ENCODE results near the gene SOX6.

SOX6 gene

GRCh38 chr11:16136792-16137390 lies 219.5 kb downstream of the SOX6 start:
- no peak for DNase-seq (ENCODE audit: low read depth)
- no peak for TF ChIP-seq CTCF (IDR thresholded peaks at IDR 0.05; ENCODE audit: low read depth, low read length, missing control alignments)
- H3K4me3 ChIP-seq (ENCODE audit: low read depth, low read length) = no peak overlapping the region
- in situ Hi-C loops (cut with HindIII; ENCODE audit: low sequenced_read_pairs) = no loop called here

GRCh38 chr11:16133867-16134266 lies 222.5 kb downstream of the SOX6 start:
- TF ChIP-seq CTCF (IDR thresholded peaks at IDR 0.05; ENCODE audit: low read depth, low read length, missing control alignments) = no peak
- H3K4me3 ChIP-seq (ENCODE audit: low read depth, low read length) = no peak overlapping the region
- in situ Hi-C loops (cut with HindIII; ENCODE audit: low sequenced_read_pairs) = no loop called here
- DNase-seq (ENCODE audit: low read depth) = no peak

GRCh38 chr11:16127732-16128131 lies 228.6 kb downstream of the SOX6 start:
- no peak for TF ChIP-seq CTCF (IDR thresholded peaks at IDR 0.05; ENCODE audit: low read depth, low read length, missing control alignments)
- no peak for DNase-seq (ENCODE audit: low read depth)
- H3K4me3 ChIP-seq (ENCODE audit: low read depth, low read length) = no peak overlapping the region
- in situ Hi-C loops (cut with HindIII; ENCODE audit: low sequenced_read_pairs) = no loop called here

GRCh38 chr11:16126362-16126761 lies 230.0 kb downstream of the SOX6 start:
- in situ Hi-C loops (cut with HindIII; ENCODE audit: low sequenced_read_pairs) = no loop called here

GRCh38 chr11:16125796-16126195 lies 230.6 kb downstream of the SOX6 start:
- DNase-seq (ENCODE audit: low read depth) = no peak
- in situ Hi-C loops (cut with HindIII; ENCODE audit: low sequenced_read_pairs) = no loop called here

More at GRCh38 chr11:16126362-16126761, 230.0 kb downstream of the SOX6 start:
- peak; percentile 0 for DNase-seq (ENCODE audit: low read depth)
- H3K4me3 ChIP-seq (ENCODE audit: low read depth, low read length) = no peak overlapping the region
- TF ChIP-seq CTCF (IDR thresholded peaks at IDR 0.05; ENCODE audit: low read depth, low read length, missing control alignments) = no peak

GRCh38 chr11:16124390-16124789 lies 232.0 kb downstream of the SOX6 start:
- H3K4me3 ChIP-seq (ENCODE audit: low read depth, low read length) = no peak overlapping the region
- DNase-seq (ENCODE audit: low read depth) = no peak
- no peak for TF ChIP-seq CTCF (IDR thresholded peaks at IDR 0.05; ENCODE audit: low read depth, low read length, missing control alignments)
- in situ Hi-C loops (cut with HindIII; ENCODE audit: low sequenced_read_pairs) = no loop called here

More at GRCh38 chr11:16125796-16126195, 230.6 kb downstream of the SOX6 start:
- no peak for TF ChIP-seq CTCF (IDR thresholded peaks at IDR 0.05; ENCODE audit: low read depth, low read length, missing control alignments)
- no peak overlapping the region for H3K4me3 ChIP-seq (ENCODE audit: low read depth, low read length)
